ENCODE measurements around the gene CCDC68. TPM values are rescaled to one million over a fixed set of nuclear protein-coding genes. Genes with fewer than 3 reads are reported as not detected.
"Not testable (repeated sequence)": the region's sequence is repeated elsewhere in the genome, so short reads cannot be mapped to it uniquely, and the experiment has no call there.

The CCDC68 gene
- total RNA-seq, 4 donors from 2014 or later, result 72.6 to 99.7 (median 84.7) TPM

DNA sequence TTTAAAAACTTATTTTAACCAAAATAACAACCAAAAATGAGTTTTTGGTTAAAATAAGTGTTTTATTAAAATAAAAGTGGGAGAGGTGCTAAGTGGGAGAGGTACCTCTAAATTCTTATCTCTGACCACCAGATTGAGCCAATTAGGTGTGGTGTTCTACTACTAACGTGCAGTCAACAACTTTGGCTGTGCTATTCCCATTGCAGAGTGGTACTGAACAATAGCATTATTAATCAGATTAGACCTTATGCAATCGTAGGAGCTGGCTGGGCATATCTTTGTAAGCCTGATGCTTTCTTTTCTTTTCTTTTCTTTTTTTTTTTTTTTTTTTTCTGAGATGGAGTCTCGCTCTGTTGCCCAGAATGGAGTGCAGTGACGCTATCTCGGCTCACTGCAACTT lies 92.1 kb downstream of the CCDC68 start:
- no peak overlapping the region for H3K4me3 ChIP-seq
- H3K4me1 ChIP-seq, result no peaks in the 10 kb centered on the region
- no peaks in the 10 kb centered on the region for H3K36me3 ChIP-seq
- TF ChIP-seq, protein P1, sequence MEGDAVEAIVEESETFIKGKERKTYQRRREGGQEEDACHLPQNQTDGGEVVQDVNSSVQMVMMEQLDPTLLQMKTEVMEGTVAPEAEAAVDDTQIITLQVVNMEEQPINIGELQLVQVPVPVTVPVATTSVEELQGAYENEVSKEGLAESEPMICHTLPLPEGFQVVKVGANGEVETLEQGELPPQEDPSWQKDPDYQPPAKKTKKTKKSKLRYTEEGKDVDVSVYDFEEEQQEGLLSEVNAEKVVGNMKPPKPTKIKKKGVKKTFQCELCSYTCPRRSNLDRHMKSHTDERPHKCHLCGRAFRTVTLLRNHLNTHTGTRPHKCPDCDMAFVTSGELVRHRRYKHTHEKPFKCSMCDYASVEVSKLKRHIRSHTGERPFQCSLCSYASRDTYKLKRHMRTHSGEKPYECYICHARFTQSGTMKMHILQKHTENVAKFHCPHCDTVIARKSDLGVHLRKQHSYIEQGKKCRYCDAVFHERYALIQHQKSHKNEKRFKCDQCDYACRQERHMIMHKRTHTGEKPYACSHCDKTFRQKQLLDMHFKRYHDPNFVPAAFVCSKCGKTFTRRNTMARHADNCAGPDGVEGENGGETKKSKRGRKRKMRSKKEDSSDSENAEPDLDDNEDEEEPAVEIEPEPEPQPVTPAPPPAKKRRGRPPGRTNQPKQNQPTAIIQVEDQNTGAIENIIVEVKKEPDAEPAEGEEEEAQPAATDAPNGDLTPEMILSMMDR (IDR thresholded peaks at IDR 0.05), result no peak
- no peak for TF ChIP-seq POLR2A (IDR thresholded peaks at IDR 0.05)
- no peaks in the 10 kb centered on the region for H3K27me3 ChIP-seq
- no peak for DNase-seq
- no peaks in the 10 kb centered on the region for H3K9me3 ChIP-seq
- H3K27ac ChIP-seq, result no peak overlapping the region

DNA sequence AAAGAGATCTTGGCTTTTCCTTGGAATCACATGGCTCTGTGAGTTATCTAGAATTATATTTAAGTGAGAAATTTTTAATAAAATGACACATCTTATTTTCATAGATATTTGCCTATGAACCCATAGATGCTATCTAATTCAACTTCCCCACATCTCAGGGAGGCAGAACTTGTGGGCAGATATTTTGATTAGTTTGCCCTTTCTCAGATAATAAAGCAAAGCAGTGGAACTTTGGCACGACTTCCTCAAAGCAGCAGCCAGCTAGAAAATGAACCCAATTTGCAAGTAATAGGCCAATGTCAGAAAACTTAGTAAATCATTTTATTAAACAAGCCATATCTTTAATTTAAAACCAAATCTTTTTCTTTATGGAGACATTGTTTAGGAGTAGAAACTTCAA lies 98.3 kb downstream of the CCDC68 start:
- no peak for DNase-seq
- TF ChIP-seq POLR2A (IDR thresholded peaks at IDR 0.05), result no peak
- TF ChIP-seq, protein P1 (IDR thresholded peaks at IDR 0.05), result no peak
- no peak overlapping the region for H3K27ac ChIP-seq
- H3K27me3 ChIP-seq, result no peaks in the 10 kb centered on the region
- H3K4me3 ChIP-seq, result no peak overlapping the region
- no peaks in the 10 kb centered on the region for H3K36me3 ChIP-seq
- no peaks in the 10 kb centered on the region for H3K4me1 ChIP-seq
- H3K9me3 ChIP-seq, result no peaks in the 10 kb centered on the region

DNA sequence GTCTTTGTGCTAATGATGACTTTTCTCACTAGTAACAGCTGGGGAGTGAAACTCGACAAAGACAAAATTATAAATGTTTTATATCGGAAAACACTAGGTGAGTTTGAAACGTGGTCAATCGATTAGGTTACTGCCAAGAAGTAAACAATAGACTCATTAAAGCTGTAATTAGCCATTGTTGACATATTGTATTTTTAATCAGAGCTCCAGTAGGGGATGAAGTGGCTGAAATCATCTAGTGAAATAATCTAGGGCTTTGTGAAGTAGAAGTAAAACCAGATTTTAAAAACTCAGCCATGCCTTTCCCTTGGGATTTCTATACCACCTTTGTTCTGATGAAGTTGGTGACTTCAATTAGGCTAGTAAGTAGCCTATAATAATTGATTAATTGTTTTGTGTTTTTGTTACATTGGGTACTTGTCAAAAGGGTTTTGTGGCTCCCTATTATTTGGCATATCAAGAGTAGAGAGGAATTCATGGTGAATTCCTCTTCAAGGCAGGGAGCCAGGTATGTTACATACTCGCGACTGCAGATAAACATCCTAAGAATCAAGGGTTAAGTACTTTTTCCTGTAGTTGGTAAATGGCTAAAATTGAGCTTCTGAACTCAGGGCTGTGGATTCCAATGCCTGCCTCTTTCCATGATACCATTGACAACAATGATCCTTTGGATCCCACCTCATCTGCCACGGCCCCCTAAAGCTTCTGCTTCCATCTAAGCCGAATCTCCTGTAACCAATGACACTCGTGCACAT lies 99.4 kb downstream of the CCDC68 start:
- no peak for DNase-seq
- Histone ChIP-seq H3K36me3 (no peaks in the 10 kb centered on the region), H3K9me3 (no peaks in the 10 kb centered on the region), H3K4me3 (no peak overlapping the region), H3K4me1 (no peaks in the 10 kb centered on the region), H3K27me3 (no peaks in the 10 kb centered on the region), H3K27ac (no peak overlapping the region)
- TF ChIP-seq, protein P1 (IDR thresholded peaks at IDR 0.05), result no peak
- no peak for TF ChIP-seq POLR2A (IDR thresholded peaks at IDR 0.05)

DNA sequence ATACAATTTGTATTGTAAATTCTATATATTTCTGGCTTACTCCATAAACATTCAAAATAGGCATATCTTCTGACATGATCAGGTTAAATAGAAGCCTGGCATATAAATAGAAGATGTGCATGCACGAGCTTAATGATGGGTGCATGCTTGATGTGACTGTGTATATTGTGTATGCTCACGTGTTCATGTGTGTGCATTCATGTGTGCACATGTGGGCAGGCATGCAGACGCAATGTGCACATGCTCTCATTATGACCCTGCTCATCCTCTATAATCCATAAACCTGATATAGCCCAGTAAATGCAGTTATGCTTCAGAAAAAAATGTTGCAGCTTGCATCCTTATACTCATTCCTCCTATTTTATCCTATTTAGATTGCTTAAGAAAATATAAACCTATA lies 101.8 kb downstream of the CCDC68 start:
- no peak for DNase-seq
- H3K4me1 ChIP-seq, result no peaks in the 10 kb centered on the region
- H3K36me3 ChIP-seq, result no peaks in the 10 kb centered on the region
- no peak overlapping the region for H3K27ac ChIP-seq
- no peak overlapping the region for H3K4me3 ChIP-seq
- no peak for TF ChIP-seq POLR2A (IDR thresholded peaks at IDR 0.05)
- TF ChIP-seq, protein P1 (IDR thresholded peaks at IDR 0.05), result no peak
- H3K9me3 ChIP-seq, result no peaks in the 10 kb centered on the region
- H3K27me3 ChIP-seq, result no peaks in the 10 kb centered on the region

DNA sequence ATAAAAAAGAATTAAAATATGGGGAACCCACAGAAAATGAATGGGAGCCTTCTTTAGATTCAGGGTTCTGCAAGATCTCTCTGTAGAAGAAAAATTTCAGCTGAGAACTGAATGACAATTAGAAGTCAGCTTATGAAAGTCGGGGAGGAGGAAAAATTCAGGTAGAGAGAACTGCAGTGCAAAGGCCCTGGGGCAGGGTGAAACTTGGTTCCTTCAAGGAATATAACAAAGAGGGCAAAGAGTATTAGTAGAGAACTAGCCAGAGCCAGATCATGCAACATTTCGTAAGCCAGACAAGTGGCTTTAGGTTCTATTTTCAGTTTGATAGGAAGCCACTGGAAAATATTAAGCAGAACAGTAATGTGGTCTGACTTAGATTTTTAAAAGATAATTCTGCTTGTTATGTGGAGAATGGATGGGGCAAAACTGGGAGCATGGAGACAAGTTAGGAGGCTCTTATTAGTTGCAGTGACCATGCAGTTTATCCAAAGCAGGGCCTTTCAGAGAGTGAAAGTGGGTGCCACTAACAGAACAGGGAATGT lies 103.1 kb downstream of the CCDC68 start:
- H3K4me1 ChIP-seq, result no peaks in the 10 kb centered on the region
- no peak overlapping the region for H3K27ac ChIP-seq
- H3K4me3 ChIP-seq, result no peak overlapping the region
- H3K36me3 ChIP-seq, result no peaks in the 10 kb centered on the region
- H3K27me3 ChIP-seq, result no peaks in the 10 kb centered on the region
- TF ChIP-seq POLR2A (IDR thresholded peaks at IDR 0.05), result no peak
- TF ChIP-seq, protein P1 (IDR thresholded peaks at IDR 0.05), result no peak
- DNase-seq, result no peak
- H3K9me3 ChIP-seq, result no peaks in the 10 kb centered on the region

DNA sequence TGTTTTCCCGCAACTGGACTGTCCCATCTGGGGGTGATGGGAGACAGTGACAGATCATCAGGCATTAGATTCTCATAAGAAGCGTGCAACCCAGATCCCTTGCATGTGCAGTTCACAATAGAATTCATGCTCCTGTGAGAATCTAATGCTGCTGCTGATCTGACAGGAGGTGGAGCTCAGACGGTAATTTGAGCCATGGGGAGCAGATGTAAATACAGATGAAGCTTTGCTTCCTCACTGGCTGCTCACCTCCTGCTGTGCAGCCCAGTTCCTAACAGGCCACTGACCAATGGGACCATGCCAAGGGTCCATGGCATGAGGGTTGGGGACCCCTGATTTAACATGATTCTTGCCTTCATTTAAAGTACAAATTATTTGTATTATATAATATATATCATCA lies 104.2 kb downstream of the CCDC68 start:
- not testable (repeated sequence) for H3K9me3 ChIP-seq, H3K27ac ChIP-seq, H3K36me3 ChIP-seq, H3K4me3 ChIP-seq, DNase-seq, H3K4me1 ChIP-seq, H3K27me3 ChIP-seq

All from Peyer's patch (tissue), 4 donors.